NT2/D1 (cell line): ENCODE data around the gene AMZ2.

Experiments used
- SUZ12 ChIP-seq: IDR thresholded peaks from 2 replicates; pipeline ENCODE4 v1.6.1; 2011; ENCODE audit not compliant: insufficient read length, insufficient read depth; ENCODE audit errors: extremely low read depth
- YY1 ChIP-seq: IDR thresholded peaks from 2 replicates; pipeline ENCODE4 v1.6.1; 2011; ENCODE audit not compliant: insufficient read length, insufficient read depth
- ZNF274 ChIP-seq: IDR thresholded peaks from 2 replicates; pipeline ENCODE4 v1.6.1; 2011; ENCODE audit warnings: mild to moderate bottlenecking, low read depth, low read length

GRCh38 chr17:68238871-68239253 is 9.0 kb upstream of the AMZ2 start:
- no peak for TF ChIP-seq YY1
- TF ChIP-seq SUZ12: no peak
- no peak for TF ChIP-seq ZNF274
